Endothelial cell of umbilical vein (primary cell): ENCODE data around the gene TTC23L. TPM values are rescaled to one million over a fixed set of nuclear protein-coding genes. Genes with fewer than 3 reads are reported as not detected.

Experiments used
- BruUV-seq: library from RNA; stranded (reverse); fragments of 400-500 nt; replicated peaks from 2 replicates; lab custom pipeline; 2021; lab: Mats Ljungman, UMichigan
- CTCF ChIA-PET: fragments of 300-600, 350-600 bp; sonication (Branson Sonifier 250); formaldehyde crosslinking; loops from one replicate; lab custom pipeline; 2021; ENCODE audit warnings: antibody characterized with exemption, inconsistent platforms; lab: Charles Lee
- POLR2A ChIA-PET: fragments of 300-600, 350-600 bp; sonication (Branson Sonifier 250); formaldehyde crosslinking; loops from one replicate; lab custom pipeline; 2021; ENCODE audit warnings: antibody characterized with exemption, inconsistent platforms; lab: Charles Lee
- DNase-seq: peaks from one replicate; pipeline ENCODE4 v3.0.0-alpha.2; 2011; ENCODE audit warnings: low read depth, low spot score
- FAIRE-seq: peaks from 2 replicates; lab custom pipeline; 2011; peaks lifted over from hg19 to GRCh38; lab: Jason Lieb, UNC
- H2AFZ ChIP-seq: 2 replicates; pipeline ENCODE4 v1.6.0; 2012; ENCODE audit warnings: low read depth, low read length, control low read depth, inconsistent platforms
- H3K27ac ChIP-seq: 2 replicates; pipeline ENCODE4 v1.5.1; 2011; ENCODE audit warnings: low read depth, mild to moderate bottlenecking, control low read depth, low read length, moderate library complexity; ENCODE audit not compliant: insufficient read depth
- H3K27me3 ChIP-seq, 2 experiments: 2 replicates each; pipeline versions ENCODE4 v1.6.0 to v1.6.1; 2011; ENCODE audit warnings: low read length in 2 of 2, mixed read lengths in 1 of 2; ENCODE audit not compliant: control insufficient read depth in 2 of 2, insufficient read depth in 2 of 2
- H3K36me3 ChIP-seq, 2 experiments: 2 replicates in 1 of 2; 3 replicates in 1 of 2; pipeline ENCODE4 v1.5.1; 2011; ENCODE audit warnings: low read length in 2 of 2, mild to moderate bottlenecking in 1 of 2, moderate library complexity in 1 of 2; ENCODE audit not compliant: control insufficient read depth in 2 of 2, insufficient read depth in 2 of 2; ENCODE audit errors: extremely low read depth in 1 of 2
- H3K4me1 ChIP-seq: 3 replicates; pipeline ENCODE4 v1.5.1; 2011; ENCODE audit warnings: mild to moderate bottlenecking, low read length; ENCODE audit not compliant: control insufficient read depth, insufficient read depth; ENCODE audit errors: extremely low read depth
- H3K4me2 ChIP-seq: 2 replicates; pipeline ENCODE4 v1.6.1; 2011; ENCODE audit warnings: low read length, control low read depth, mixed read lengths; ENCODE audit not compliant: insufficient read depth
- H3K4me3 ChIP-seq, 3 experiments: fragments of 200-600 bp in 1 of 3; sonication (generic), shearing (Covaris generic) in 1 of 3; replicated peaks in 1 of 3; 2 replicates each; pipeline ENCODE4 v1.5.1; 2011 to 2016; ENCODE audit warnings: control low read depth in 3 of 3, low read length in 3 of 3, mild to moderate bottlenecking in 2 of 3, inconsistent platforms in 1 of 3, low read depth in 1 of 3, moderate library complexity in 1 of 3; ENCODE audit not compliant: insufficient read depth in 1 of 3
- H3K79me2 ChIP-seq: 2 replicates; pipeline ENCODE4 v1.6.0; 2012; ENCODE audit warnings: low read length, inconsistent platforms; ENCODE audit not compliant: control insufficient read depth, insufficient read depth
- H3K9ac ChIP-seq: replicated peaks from 2 replicates; pipeline ENCODE3; 2011; ENCODE audit warnings: low read length, control low read depth; ENCODE audit not compliant: insufficient read depth; ENCODE audit errors: extremely low read depth
- H3K9me1 ChIP-seq: replicated peaks from 3 replicates; pipeline ENCODE4 v1.6.0; 2011; ENCODE audit warnings: mild to moderate bottlenecking, low read length; ENCODE audit not compliant: control insufficient read depth, insufficient read depth; ENCODE audit errors: extremely low read depth
- H3K9me3 ChIP-seq: replicated peaks from 2 replicates; pipeline ENCODE4 v1.5.1; 2012; ENCODE audit warnings: low read length, inconsistent platforms; ENCODE audit not compliant: control insufficient read depth, insufficient read depth
- H4K20me1 ChIP-seq: replicated peaks from 2 replicates; pipeline ENCODE3; 2011; ENCODE audit warnings: mild to moderate bottlenecking, low read length; ENCODE audit not compliant: control insufficient read depth, insufficient read depth; ENCODE audit errors: extremely low read depth
- CTCF ChIP-seq, 2 donors: IDR thresholded peaks; 1 replicate in 1 of 2; 2 replicates in 1 of 2; pipeline ENCODE4 v1.5.1; 2011; ENCODE audit warnings: low read length in 2 of 2, mild to moderate bottlenecking in 2 of 2, moderate library complexity in 2 of 2, control low read depth in 1 of 2, inconsistent platforms in 1 of 2, low read depth in 1 of 2; ENCODE audit not compliant: insufficient read depth in 1 of 2; ENCODE audit errors: extremely low read depth in 1 of 2
- EZH2 ChIP-seq: IDR thresholded peaks from 2 replicates; pipeline ENCODE4 v1.6.1; 2012; ENCODE audit warnings: borderline replicate concordance, low read depth, mild to moderate bottlenecking, moderate library complexity, low read length, inconsistent platforms; ENCODE audit not compliant: severe bottlenecking
- FOS ChIP-seq: IDR thresholded peaks from 2 replicates; pipeline ENCODE4 v1.6.1; 2011; ENCODE audit warnings: mild to moderate bottlenecking, low read length, moderate library complexity, borderline replicate concordance; ENCODE audit not compliant: insufficient read depth
- GATA2 ChIP-seq: IDR thresholded peaks from 2 replicates; pipeline ENCODE4 v1.7.0; 2011; ENCODE audit warnings: low read depth, mild to moderate bottlenecking, moderate library complexity, mixed read lengths, low read length; ENCODE audit not compliant: insufficient read length, insufficient read depth
- JUN ChIP-seq: IDR thresholded peaks from 2 replicates; pipeline ENCODE4 v1.6.1; 2011; ENCODE audit warnings: borderline replicate concordance, low read depth; ENCODE audit not compliant: insufficient read length, insufficient read depth
- MAX ChIP-seq: IDR thresholded peaks from 2 replicates; pipeline ENCODE4 v1.6.1; 2011; ENCODE audit not compliant: insufficient read depth, insufficient read length
- MYC ChIP-seq: IDR thresholded peaks from one replicate; pipeline ENCODE4 v1.6.1; 2011; ENCODE audit warnings: mild to moderate bottlenecking, low read depth, low read length
- POLR2A ChIP-seq: IDR thresholded peaks from 2 replicates; pipeline ENCODE4 v1.6.1; 2012; ENCODE audit warnings: low read depth, mild to moderate bottlenecking, control low read depth, low read length
- POLR2AphosphoS5 ChIP-seq: IDR thresholded peaks from 2 replicates; pipeline ENCODE4 v1.6.1; 2012; ENCODE audit warnings: low read depth, mild to moderate bottlenecking, control low read depth, low read length, moderate library complexity; ENCODE audit not compliant: insufficient read depth
- dilution Hi-C: fragments of 300-500 bp; cut with MboI; formaldehyde crosslinking; loops from one replicate; pipeline ENCODE4 v1.15.0; 2019; ENCODE audit warnings: low sequenced_read_pairs; ENCODE audit not compliant: extremely low pct_ligation_motif_present
- intact Hi-C: fragments of 100-400 bp; cut with micrococcal nuclease; formaldehyde crosslinking; loops from one replicate; pipeline ENCODE4 v1.10.0; 2022
- polyA plus RNA-seq, 4 experiments: library from polyadenylated mRNA; depleted of rRNA in 3 of 4; stranded (reverse) in 3 of 4; unstranded in 1 of 4; fragments of >200 nt; gene quantifications; 2 replicates each; pipeline versions ENCODE4 v1.2.1 to v1.2.3, GENCODE V29; 2011 to 2012; ENCODE audit warnings: missing spikeins in 1 of 4
- total RNA-seq: library from RNA; stranded (reverse); gene quantifications from 2 replicates; pipeline ENCODE4 v1.2.3, GENCODE V29; 2021

TTC23L gene
- total and polyA plus RNA-seq, 2 donors (not counting 3 experiments of a cell fraction or from before 2014, with no cell fraction given), result not detected

- Histone ChIP-seq H3K27me3 (no peaks in the 10 kb centered on the region), H3K36me3 (peaks cover 28 to 30% of the 10 kb centered on the region in 2 experiments), H3K27ac (no peak overlapping the region), H3K79me2 (no peaks in the 10 kb centered on the region), H3K4me3 (no peak overlapping the region), H4K20me1 (no peaks in the 10 kb centered on the region), H3K4me2 (no peak overlapping the region), H3K9me1 (no peaks in the 10 kb centered on the region), H3K9me3 (no peaks in the 10 kb centered on the region), H2AFZ (no peak overlapping the region), H3K4me1 (no peaks in the 10 kb centered on the region), H3K9ac (no peak overlapping the region)
- no TSS peak for BruUV-seq
- FAIRE-seq (peak; percentile 26), DNase-seq (no peak)
- CTCF ChIA-PET, result no interaction called here
- no peak for TF ChIP-seq MAX
- no peak for TF ChIP-seq MYC
- no peak for TF ChIP-seq POLR2A
- no peak for TF ChIP-seq EZH2
- TF ChIP-seq FOS, result no peak
- TF ChIP-seq POLR2AphosphoS5, result no peak
- no peak for TF ChIP-seq GATA2
- TF ChIP-seq CTCF (IDR thresholded peaks at IDR 0.05; ENCODE audit: extremely low read depth in 1 of 2, insufficient read depth in 1 of 2, low read depth in 1 of 2, low read length in 2 of 2), result no peak
- TF ChIP-seq JUN, result no peak
- intact Hi-C loops (no loop called here), dilution Hi-C loops (no loop called here)
- POLR2A ChIA-PET, result no interaction called here
These were observed 5.9 kb upstream of the TTC23L start for GRCh38 chr5:34833090-34833489.
